Body of pancreas (tissue), 4 donors: Measurements from ENCODE around the gene TENM4. TPM values are rescaled to one million over a fixed set of nuclear protein-coding genes. Genes with fewer than 3 reads are reported as not detected.

Experiments used
- ATAC-seq: fragments of 150-250 bp; one replicate; pipeline ENCODE4 v1.9.1; 2016
- DNase-seq, 4 donors: peaks; one replicate each; pipeline ENCODE4 v3.0.0-alpha.2; 2019
- H3K27ac ChIP-seq, 4 donors: fragments of 200-600 bp; sonication (generic); 1 replicate in 3 of 4; 2 replicates in 1 of 4; pipeline versions ENCODE4 v1.5.1 to v1.6.1; 2016 to 2019; ENCODE audit warnings: mild to moderate bottlenecking in 1 of 4, mixed read lengths in 1 of 4, moderate library complexity in 1 of 4
- H3K27me3 ChIP-seq, 2 donors: fragments of 200-600 bp; sonication (generic); one replicate each; pipeline ENCODE4 v1.6.0; 2016; ENCODE audit warnings: mild to moderate bottlenecking in 1 of 2
- H3K36me3 ChIP-seq, 2 donors: fragments of 200-600 bp; sonication (generic); replicated peaks in 1 of 2; 2 replicates each; pipeline ENCODE4 v1.5.1; 2016; ENCODE audit warnings: low read depth in 2 of 2; ENCODE audit not compliant: insufficient read depth in 1 of 2
- H3K4me1 ChIP-seq: fragments of 200-600 bp; sonication (generic); one replicate; pipeline ENCODE4 v1.6.0; 2016
- H3K4me3 ChIP-seq, 2 donors: fragments of 200-600 bp; sonication (generic); 1 replicate in 1 of 2; 2 replicates in 1 of 2; pipeline ENCODE4 v1.5.1; 2016 to 2019
- H3K9me3 ChIP-seq, 3 donors: fragments of 200-600 bp; sonication (generic); 1 replicate in 2 of 3; 2 replicates in 1 of 3; pipeline ENCODE4 v1.5.1; 2016
- CTCF ChIP-seq, 7 experiments: fragments of 450-650 bp in 4 of 7; fragments of 200-600 bp in 3 of 7; sonication (generic) in 3 of 7; IDR thresholded peaks; one replicate each; pipeline ENCODE4 v1.5.1; 2016 to 2019; ENCODE audit warnings: antibody characterized with exemption in 7 of 7
- POLR2A ChIP-seq, 3 donors: fragments of 450-650 bp; IDR thresholded peaks; one replicate each; pipeline ENCODE4 v1.6.1; 2016; ENCODE audit warnings: antibody characterized with exemption in 3 of 3, mild to moderate bottlenecking in 2 of 3
- WGBS, 2 donors: methylation state at CpG; one replicate each; pipeline ENCODE4 v1.1.5; 2017; 5-methylcytosine and 5-hydroxymethylcytosine counted together
- intact Hi-C: fragments of 100-400 bp; cut with DNase I; formaldehyde crosslinking; loops from one replicate; pipeline ENCODE4 v1.15.1; 2023
- total RNA-seq, 2 donors: library from RNA; depleted of rRNA; stranded (reverse); fragments of >200 nt; gene quantifications; one replicate each; pipeline ENCODE4 v1.1.0, GENCODE V29; 2016

The TENM4 gene
- total RNA-seq, 2 donors from 2014 or later, result 0.78 to 6.6 TPM

- TF ChIP-seq CTCF (IDR thresholded peaks at IDR 0.05), result no peak
- no peak for TF ChIP-seq POLR2A (IDR thresholded peaks at IDR 0.05)
- no peaks in the 10 kb centered on the region for H3K27me3 ChIP-seq
- H3K9me3 ChIP-seq, result no peaks in the 10 kb centered on the region
- H3K4me3 ChIP-seq, result no peak overlapping the region
- H3K36me3 ChIP-seq, result no peaks in the 10 kb centered on the region
- WGBS, 2 donors, result 58 to 60% methylated on average over 4 of the region's 4 CpGs
- H3K27ac ChIP-seq, result no peak overlapping the region
- intact Hi-C loops, result no loop called here
- ATAC-seq (no peak), DNase-seq (no peak)
- no peaks in the 10 kb centered on the region for H3K4me1 ChIP-seq
These were observed 73.0 kb downstream of the TENM4 start for GRCh38 chr11:79367844-79368243.

GRCh38 chr11:79366218-79366617 is 74.6 kb downstream of the TENM4 start:
- TF ChIP-seq CTCF (IDR thresholded peaks at IDR 0.05) (no peak), POLR2A (IDR thresholded peaks at IDR 0.05) (no peak)
- DNase-seq, result no peak
- no peaks in the 10 kb centered on the region for H3K27me3 ChIP-seq
- no peak overlapping the region for H3K4me3 ChIP-seq
- no peaks in the 10 kb centered on the region for H3K4me1 ChIP-seq
- 90 to 94% methylated on average over 2 of the region's 2 CpGs for WGBS, 2 donors
- no peaks in the 10 kb centered on the region for H3K36me3 ChIP-seq
- no peak for ATAC-seq
- no peak overlapping the region for H3K27ac ChIP-seq
- intact Hi-C loops, result no loop called here
- no peaks in the 10 kb centered on the region for H3K9me3 ChIP-seq

- Histone ChIP-seq H3K9me3 (no peaks in the 10 kb centered on the region), H3K36me3 (no peaks in the 10 kb centered on the region), H3K27me3 (no peaks in the 10 kb centered on the region), H3K4me3 (no peak overlapping the region), H3K27ac (no peak overlapping the region), H3K4me1 (no peaks in the 10 kb centered on the region)
- DNase-seq, result no peak
- no peak for ATAC-seq
- 82 to 87% methylated on average over 5 of the region's 5 CpGs for WGBS, 2 donors
- TF ChIP-seq CTCF (IDR thresholded peaks at IDR 0.05), result no peak
- TF ChIP-seq POLR2A (IDR thresholded peaks at IDR 0.05), result no peak
- intact Hi-C loops, result no loop called here
These were observed 76.9 kb downstream of the TENM4 start for GRCh38 chr11:79363861-79364378.

GRCh38 chr11:79363256-79363655 is 77.6 kb downstream of the TENM4 start:
- H3K27ac ChIP-seq, result no peak overlapping the region
- no peaks in the 10 kb centered on the region for H3K4me1 ChIP-seq
- ATAC-seq, result no peak
- 60 to 64% methylated on average over 4 of the region's 4 CpGs for WGBS, 2 donors
- DNase-seq, result no peak
- no peaks in the 10 kb centered on the region for H3K9me3 ChIP-seq
- no peaks in the 10 kb centered on the region for H3K27me3 ChIP-seq
- TF ChIP-seq POLR2A (IDR thresholded peaks at IDR 0.05) (no peak), CTCF (IDR thresholded peaks at IDR 0.05) (no peak)
- no peaks in the 10 kb centered on the region for H3K36me3 ChIP-seq
- no peak overlapping the region for H3K4me3 ChIP-seq
- intact Hi-C loops, result no loop called here

- Histone ChIP-seq H3K9me3 (no peaks in the 10 kb centered on the region), H3K27me3 (no peaks in the 10 kb centered on the region), H3K4me3 (no peak overlapping the region), H3K4me1 (no peaks in the 10 kb centered on the region), H3K36me3 (no peaks in the 10 kb centered on the region), H3K27ac (no peak overlapping the region)
- intact Hi-C loops, result no loop called here
- DNase-seq (no peak), ATAC-seq (no peak)
- 60 to 79% methylated on average over 4 of the region's 4 CpGs for WGBS, 2 donors
- TF ChIP-seq CTCF (IDR thresholded peaks at IDR 0.05), result no peak
- no peak for TF ChIP-seq POLR2A (IDR thresholded peaks at IDR 0.05)
These were observed 78.0 kb downstream of the TENM4 start for GRCh38 chr11:79362821-79363220.
